GM19463 (cell line): ENCODE measurements around the gene PAX8.
"Not testable (repeated sequence)": the region's sequence is repeated elsewhere in the genome, so short reads cannot be mapped to it uniquely, and the experiment has no call there.

ENCODE experiments used
- ATAC-seq: cut with Tn5 transposase; IDR thresholded peaks from one replicate; pipeline ENCODE4 v1.9.1; 2021; ENCODE audit warnings: mild to moderate bottlenecking, moderate library complexity; ENCODE audit not compliant: unreplicated experiment

Gene PAX8

GRCh38 chr2:113278742-113279139 lies at the start of gene PAX8:
PAX8 (minus strand) TSS chr2:113278921; CDS start chr2:113278394, 527 bp downstream.
- ATAC-seq: no peak

GRCh38 chr2:113328043-113328442 lies 49.3 kb upstream of the PAX8 start:
- ATAC-seq: no peak

- ATAC-seq: not testable (repeated sequence)
These were observed 46.5 kb upstream of the PAX8 start for GRCh38 chr2:113325161-113325731.

GRCh38 chr2:113324684-113325160 lies 46.0 kb upstream of the PAX8 start:
- ATAC-seq: no peak

- ATAC-seq: not testable (repeated sequence)
These were observed 44.4 kb upstream of the PAX8 start for GRCh38 chr2:113323129-113323528.

- ATAC-seq: not testable (repeated sequence)
These were observed 41.4 kb upstream of the PAX8 start for GRCh38 chr2:113320106-113320505.

GRCh38 chr2:113318941-113319340 lies 40.2 kb upstream of the PAX8 start:
- not testable (repeated sequence) for ATAC-seq

- no peak for ATAC-seq
These were observed 37.4 kb upstream of the PAX8 start for GRCh38 chr2:113316085-113316484.

GRCh38 chr2:113314663-113315062 lies 35.9 kb upstream of the PAX8 start:
- ATAC-seq: not testable (repeated sequence)

GRCh38 chr2:113314176-113314575 lies 35.5 kb upstream of the PAX8 start:
- ATAC-seq: not testable (repeated sequence)

GRCh38 chr2:113311781-113312180 lies 33.1 kb upstream of the PAX8 start:
- ATAC-seq: not testable (repeated sequence)

- not testable (repeated sequence) for ATAC-seq
These were observed 32.5 kb upstream of the PAX8 start for GRCh38 chr2:113311191-113311590.

- ATAC-seq: no peak
These were observed 31.1 kb upstream of the PAX8 start for GRCh38 chr2:113309655-113310387.

- ATAC-seq: not testable (repeated sequence)
These were observed 30.1 kb upstream of the PAX8 start for GRCh38 chr2:113308784-113309183.

- ATAC-seq: not testable (repeated sequence)
These were observed 27.5 kb upstream of the PAX8 start for GRCh38 chr2:113306207-113306606.

- not testable (repeated sequence) for ATAC-seq
These were observed 27.0 kb upstream of the PAX8 start for GRCh38 chr2:113305749-113306148.

- ATAC-seq: no peak
These were observed 26.4 kb upstream of the PAX8 start for GRCh38 chr2:113305146-113305545.

- no peak for ATAC-seq
These were observed 26.0 kb upstream of the PAX8 start for GRCh38 chr2:113304702-113305101.

- ATAC-seq: not testable (repeated sequence)
These were observed 23.7 kb upstream of the PAX8 start for GRCh38 chr2:113302216-113302980.

- ATAC-seq: no peak
These were observed 21.6 kb upstream of the PAX8 start for GRCh38 chr2:113300281-113300680.

GRCh38 chr2:113298176-113298575 lies 19.5 kb upstream of the PAX8 start:
- no peak for ATAC-seq
